H9 (cell line): ENCODE data around the gene SLC22A12. TPM values are rescaled to one million over a fixed set of nuclear protein-coding genes. Genes with fewer than 3 reads are reported as not detected.

ENCODE experiments used
- DNase-seq: peaks from one replicate; pipeline ENCODE4 v3.0.0-alpha.2; 2017
- H2AFZ ChIP-seq: one replicate; pipeline ENCODE4 v1.6.1; 2013; ENCODE audit warnings: mild to moderate bottlenecking, low read length, control low read depth, moderate library complexity
- H2AK5ac ChIP-seq: 2 replicates; pipeline ENCODE4 v1.6.1; 2013; ENCODE audit warnings: low read length, control low read depth, mixed read lengths; ENCODE audit not compliant: insufficient read length
- H2BK120ac ChIP-seq: one replicate; pipeline ENCODE4 v1.6.1; 2013; ENCODE audit warnings: low read depth, mild to moderate bottlenecking, low read length, control low read depth, inconsistent platforms; ENCODE audit not compliant: poor library complexity, severe bottlenecking
- H2BK12ac ChIP-seq: 2 replicates; pipeline ENCODE4 v1.6.1; 2013; ENCODE audit warnings: low read length, control low read depth, mixed read lengths, low read depth; ENCODE audit not compliant: insufficient read length
- H2BK15ac ChIP-seq: 2 replicates; pipeline ENCODE4 v1.6.1; 2013; ENCODE audit warnings: low read depth, low read length, control low read depth
- H2BK20ac ChIP-seq: one replicate; pipeline ENCODE4 v1.6.1; 2013; ENCODE audit warnings: low read depth, mild to moderate bottlenecking, low read length, control low read depth, inconsistent platforms; ENCODE audit not compliant: poor library complexity, severe bottlenecking
- H2BK5ac ChIP-seq: 2 replicates; pipeline ENCODE4 v1.6.1; 2013; ENCODE audit warnings: low read length, control low read depth, mixed read lengths; ENCODE audit not compliant: insufficient read length
- H3K14ac ChIP-seq: 2 replicates; pipeline ENCODE4 v1.6.1; 2013; ENCODE audit warnings: low read length, control low read depth; ENCODE audit not compliant: insufficient read depth
- H3K18ac ChIP-seq: 2 replicates; pipeline ENCODE4 v1.6.1; 2013; ENCODE audit warnings: low read depth, mild to moderate bottlenecking, mixed read lengths, low read length, control low read depth; ENCODE audit not compliant: insufficient read length
- H3K23ac ChIP-seq: 2 replicates; pipeline ENCODE4 v1.6.1; 2013; ENCODE audit warnings: low read length, control low read depth, mixed read lengths, low read depth; ENCODE audit not compliant: insufficient read length
- H3K23me2 ChIP-seq: 2 replicates; pipeline ENCODE4 v1.6.1; 2013; ENCODE audit warnings: low read depth, mild to moderate bottlenecking, mixed read lengths, low read length, control low read depth; ENCODE audit not compliant: insufficient read length, poor library complexity, severe bottlenecking
- H3K27ac ChIP-seq: 2 replicates; pipeline ENCODE4 v1.5.1; 2013; ENCODE audit warnings: low read length, control low read depth, mixed read lengths, low read depth; ENCODE audit not compliant: insufficient read length
- H3K27me3 ChIP-seq: 2 replicates; pipeline ENCODE4 v1.6.1; 2013; ENCODE audit warnings: low read length, control low read depth, inconsistent platforms; ENCODE audit not compliant: insufficient read depth
- H3K4ac ChIP-seq: 2 replicates; pipeline ENCODE4 v1.6.1; 2013; ENCODE audit warnings: low read depth, mild to moderate bottlenecking, control low read depth, inconsistent platforms, low read length, moderate library complexity
- H3K4me1 ChIP-seq: 2 replicates; pipeline ENCODE4 v1.6.1; 2013; ENCODE audit warnings: low read length, control low read depth, inconsistent platforms; ENCODE audit not compliant: insufficient read depth
- H3K4me2 ChIP-seq: 2 replicates; pipeline ENCODE4 v1.6.1; 2013; ENCODE audit warnings: low read length, control low read depth, mixed read lengths; ENCODE audit not compliant: insufficient read length, insufficient read depth
- H3K56ac ChIP-seq: 2 replicates; pipeline ENCODE4 v1.6.1; 2013; ENCODE audit warnings: low read depth, mild to moderate bottlenecking, mixed read lengths, low read length, control low read depth; ENCODE audit not compliant: insufficient read length
- H3K79me1 ChIP-seq: 2 replicates; pipeline ENCODE4 v1.6.1; 2013; ENCODE audit warnings: low read depth, mild to moderate bottlenecking, moderate library complexity, low read length, control low read depth, inconsistent platforms; ENCODE audit not compliant: insufficient read depth, poor library complexity, severe bottlenecking
- H3K79me2 ChIP-seq: 2 replicates; pipeline ENCODE4 v1.6.1; 2013; ENCODE audit warnings: low read length, control low read depth, inconsistent platforms; ENCODE audit not compliant: insufficient read depth
- H3K9ac ChIP-seq: 2 replicates; pipeline ENCODE4 v1.6.1; 2013; ENCODE audit warnings: low read length, control low read depth, mixed read lengths; ENCODE audit not compliant: insufficient read length; ENCODE audit errors: extremely low read depth
- H3K9me3 ChIP-seq: one replicate; pipeline ENCODE4 v1.6.1; 2013; ENCODE audit warnings: low read depth, low read length, inconsistent platforms; ENCODE audit not compliant: control insufficient read depth
- H3T11ph ChIP-seq: one replicate; pipeline ENCODE4 v1.6.1; 2013; ENCODE audit warnings: mild to moderate bottlenecking, low read length, control low read depth, inconsistent platforms
- H4K20me1 ChIP-seq: one replicate; pipeline ENCODE4 v1.6.1; 2013; ENCODE audit not compliant: control insufficient read depth, insufficient read length, insufficient read depth
- H4K5ac ChIP-seq: 2 replicates; pipeline ENCODE4 v1.6.1; 2013; ENCODE audit warnings: low read depth, mild to moderate bottlenecking, mixed read lengths, low read length, control low read depth; ENCODE audit not compliant: insufficient read length
- H4K8ac ChIP-seq: replicated peaks from 2 replicates; pipeline ENCODE4 v1.6.1; 2013; ENCODE audit warnings: low read length, control low read depth, mixed read lengths, low read depth; ENCODE audit not compliant: insufficient read length
- H4K91ac ChIP-seq: 2 replicates; pipeline ENCODE4 v1.6.1; 2013; ENCODE audit warnings: low read depth, mild to moderate bottlenecking, moderate library complexity, mixed read lengths, low read length, control low read depth; ENCODE audit not compliant: insufficient read length
- H3K27ac Mint-ChIP-seq, 3 experiments: 2 replicates in 2 of 3; 3 replicates in 1 of 3; pipeline ENCODE4 v1.8.0; 2020 to 2021; ENCODE audit warnings: mixed read lengths in 3 of 3, mild to moderate bottlenecking in 1 of 3, moderate library complexity in 1 of 3
- H3K27me3 Mint-ChIP-seq: 2 replicates; pipeline ENCODE4 v1.8.0; 2021; ENCODE audit warnings: low read depth, mild to moderate bottlenecking, moderate library complexity, mixed read lengths
- H3K36me3 Mint-ChIP-seq, 3 experiments: 2 replicates in 2 of 3; 3 replicates in 1 of 3; pipeline ENCODE4 v1.8.0; 2020 to 2021; ENCODE audit warnings: low read depth in 3 of 3, mixed read lengths in 3 of 3; ENCODE audit not compliant: insufficient read depth in 1 of 3
- H3K4me1 Mint-ChIP-seq, 2 experiments: 2 replicates each; pipeline ENCODE4 v1.8.0; 2020; ENCODE audit warnings: mixed read lengths in 2 of 2
- H3K4me3 Mint-ChIP-seq, 2 experiments: 2 replicates in 1 of 2; 3 replicates in 1 of 2; pipeline ENCODE4 v1.8.0; 2020 to 2021; ENCODE audit warnings: mild to moderate bottlenecking in 2 of 2, mixed read lengths in 2 of 2, moderate library complexity in 1 of 2
- H3K9me3 Mint-ChIP-seq, 2 experiments: 2 replicates in 1 of 2; 3 replicates in 1 of 2; pipeline ENCODE4 v1.8.0; 2020; ENCODE audit warnings: mild to moderate bottlenecking in 2 of 2, mixed read lengths in 2 of 2, moderate library complexity in 1 of 2
- CTCF ChIP-seq: fragments of 200-600 bp; sonication (generic); conservative IDR thresholded peaks from 3 replicates; pipeline ENCODE4 v1.8.0; 2021; ENCODE audit warnings: antibody characterized with exemption, mild to moderate bottlenecking
- whole genome bisulfite sequencing: extraction: QIAGEN DNeasy Blood & Tissue Kit; methylation state at CpG from one replicate; pipeline ENCODE4 v1.1.7; 2013; ENCODE audit warnings: missing lambda C conversion rate, low lambda C conversion rate, mixed read lengths; ENCODE audit not compliant: insufficient read length; ENCODE audit errors: extremely low coverage; 5-methylcytosine and 5-hydroxymethylcytosine counted together
- total RNA-seq: library from RNA; stranded (reverse); gene quantifications from 2 replicates; pipeline ENCODE4 v1.2.1, GENCODE V29; 2021

Gene SLC22A12
- total RNA-seq, 1 experiment from 2014 or later, result not detected

GRCh38 chr11:64620381-64620971 is 29.5 kb downstream of the SLC22A12 start:
- Histone ChIP-seq H3K56ac (no peak overlapping the region), H2BK5ac (no peak overlapping the region), H3K27me3 (no peaks in the 10 kb centered on the region), H2AK5ac (no peak overlapping the region), H2BK20ac (no peak overlapping the region), H3K27ac (no peak overlapping the region), H3K9ac (no peak overlapping the region), H3K4me2 (no peak overlapping the region), H2BK12ac (no peak overlapping the region), H4K8ac (no peak overlapping the region), H3K79me1 (no peaks in the 10 kb centered on the region), H3K9me3 (no peaks in the 10 kb centered on the region), H3K18ac (no peak overlapping the region), H3K4ac (no peak overlapping the region), H4K91ac (no peak overlapping the region), H2AFZ (no peak overlapping the region), H3K23me2 (no peaks in the 10 kb centered on the region), H3K4me1 (no peaks in the 10 kb centered on the region), H3K23ac (no peak overlapping the region), H4K5ac (no peak overlapping the region), H2BK120ac (no peak overlapping the region), H3T11ph (no peak overlapping the region), H2BK15ac (no peak overlapping the region), H3K14ac (no peak overlapping the region), H3K79me2 (no peaks in the 10 kb centered on the region), H4K20me1 (no peaks in the 10 kb centered on the region)
- no CpG with 5 or more reads among the region's 13 CpGs for WGBS
- no peak for TF ChIP-seq CTCF
- peaks cover 0 to 8% (median 0%) of the 10 kb centered on the region in 3 experiments; a peak in 2 of 7 replicates for H3K36me3 Mint-ChIP-seq
- DNase-seq, result no peak
- peak overlapping the region in 1 of 3 experiments; percentile 46; a peak in 1 of 7 replicates for H3K27ac Mint-ChIP-seq
- peaks cover 7 to 19% of the 10 kb centered on the region in 2 experiments for H3K4me1 Mint-ChIP-seq
- no peak overlapping the region; a peak in 1 of 5 replicates for H3K4me3 Mint-ChIP-seq
- H3K27me3 Mint-ChIP-seq, result no peaks in the 10 kb centered on the region; the same call in none of the 2 replicates
- H3K9me3 Mint-ChIP-seq, result no peaks in the 10 kb centered on the region
